Gastroesophageal sphincter (tissue), 4 donors: Measurements from ENCODE around the gene OSGIN1. TPM values are rescaled to one million over a fixed set of nuclear protein-coding genes. Genes with fewer than 3 reads are reported as not detected.

Experiments used
- ATAC-seq: fragments of 150-250 bp; one replicate; pipeline ENCODE4 v1.9.1; 2016; ENCODE audit warnings: mild to moderate bottlenecking, moderate library complexity
- H3K27ac ChIP-seq, 4 donors: fragments of 200-600 bp; sonication (generic) in 3 of 4; 1 replicate in 3 of 4; 2 replicates in 1 of 4; pipeline ENCODE4 v1.5.1; 2016 to 2019
- H3K27me3 ChIP-seq: fragments of 200-600 bp; sonication (generic); one replicate; pipeline ENCODE4 v1.5.1; 2019
- H3K36me3 ChIP-seq, 2 donors: fragments of 200-600 bp; sonication (generic); one replicate each; pipeline ENCODE4 v1.5.1; 2019; ENCODE audit warnings: control low read depth in 1 of 2
- H3K4me1 ChIP-seq, 3 donors: fragments of 200-600 bp; sonication (generic); 1 replicate in 2 of 3; 2 replicates in 1 of 3; pipeline ENCODE4 v1.5.1; 2016 to 2019; ENCODE audit warnings: control low read depth in 2 of 3
- H3K4me3 ChIP-seq, 2 donors: fragments of 200-600 bp; sonication (generic); one replicate each; pipeline ENCODE4 v1.5.1; 2019; ENCODE audit warnings: mild to moderate bottlenecking in 1 of 2, moderate library complexity in 1 of 2
- H3K9me3 ChIP-seq, 3 donors: fragments of 200-600 bp; sonication (generic); one replicate each; pipeline ENCODE4 v1.5.1; 2017 to 2019; ENCODE audit warnings: control low read depth in 2 of 3
- EP300 ChIP-seq: sonication (generic); formaldehyde crosslinking; IDR thresholded peaks from one replicate; pipeline ENCODE4 v1.6.1; 2017; ENCODE audit warnings: antibody characterized with exemption, mild to moderate bottlenecking
- POLR2A ChIP-seq, 2 donors: fragments of 450-650 bp; IDR thresholded peaks; one replicate each; pipeline ENCODE4 v1.6.1; 2017; ENCODE audit warnings: antibody characterized with exemption in 2 of 2, mild to moderate bottlenecking in 2 of 2, moderate library complexity in 1 of 2
- POLR2AphosphoS5 ChIP-seq: sonication (generic); formaldehyde crosslinking; IDR thresholded peaks from one replicate; pipeline ENCODE4 v1.6.1; 2017; ENCODE audit warnings: antibody characterized with exemption
- WGBS, 2 donors: methylation state at CpG; one replicate each; pipeline ENCODE4 v1.1.5; 2018; ENCODE audit warnings: low coverage in 1 of 2; 5-methylcytosine and 5-hydroxymethylcytosine counted together
- total RNA-seq, 4 donors: library from RNA; depleted of rRNA; stranded (reverse); fragments of >200 nt; gene quantifications; one replicate each; pipeline ENCODE4 v1.1.0, GENCODE V29; 2016
- TF ChIP-seq, protein P1 (sequence below), 4 experiments: fragments of 200-600 bp in 2 of 4; fragments of 450-650 bp in 2 of 4; sonication (generic) in 1 of 4; IDR thresholded peaks; one replicate each; pipeline ENCODE4 v1.5.1; 2017 to 2019; ENCODE audit warnings: antibody characterized with exemption in 4 of 4, mild to moderate bottlenecking in 2 of 4, moderate library complexity in 2 of 4

OSGIN1 gene
- total RNA-seq, 4 donors from 2014 or later = 7.9 to 12.5 (median 9.4) TPM

DNA sequence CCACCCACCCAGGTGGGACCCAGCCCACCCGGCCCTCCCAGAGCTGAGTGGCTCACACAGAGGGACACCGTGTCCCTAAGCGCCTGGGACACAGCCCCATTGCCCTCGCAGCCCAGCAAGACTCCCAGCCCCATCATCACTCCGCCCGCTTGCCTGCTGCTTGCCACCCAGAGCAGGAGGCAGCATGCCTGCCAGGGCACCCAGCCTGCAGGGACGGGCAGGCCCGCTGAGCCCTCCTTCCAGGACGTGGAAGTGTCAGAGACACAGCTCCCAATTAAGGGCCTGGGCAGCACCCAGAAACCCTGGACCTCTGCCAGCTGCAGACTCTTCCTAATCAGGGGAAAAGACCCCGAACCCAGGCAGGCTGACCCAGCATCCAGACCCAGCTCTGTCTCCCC lies 17.2 kb upstream of the OSGIN1 start:
- H3K4me1 ChIP-seq = no peaks in the 10 kb centered on the region
- WGBS, 2 donors = no CpG with 5 or more reads among the region's 10 CpGs
- no peaks in the 10 kb centered on the region for H3K9me3 ChIP-seq
- no peak overlapping the region for H3K4me3 ChIP-seq
- no peaks in the 10 kb centered on the region for H3K27me3 ChIP-seq
- TF ChIP-seq, protein P1, sequence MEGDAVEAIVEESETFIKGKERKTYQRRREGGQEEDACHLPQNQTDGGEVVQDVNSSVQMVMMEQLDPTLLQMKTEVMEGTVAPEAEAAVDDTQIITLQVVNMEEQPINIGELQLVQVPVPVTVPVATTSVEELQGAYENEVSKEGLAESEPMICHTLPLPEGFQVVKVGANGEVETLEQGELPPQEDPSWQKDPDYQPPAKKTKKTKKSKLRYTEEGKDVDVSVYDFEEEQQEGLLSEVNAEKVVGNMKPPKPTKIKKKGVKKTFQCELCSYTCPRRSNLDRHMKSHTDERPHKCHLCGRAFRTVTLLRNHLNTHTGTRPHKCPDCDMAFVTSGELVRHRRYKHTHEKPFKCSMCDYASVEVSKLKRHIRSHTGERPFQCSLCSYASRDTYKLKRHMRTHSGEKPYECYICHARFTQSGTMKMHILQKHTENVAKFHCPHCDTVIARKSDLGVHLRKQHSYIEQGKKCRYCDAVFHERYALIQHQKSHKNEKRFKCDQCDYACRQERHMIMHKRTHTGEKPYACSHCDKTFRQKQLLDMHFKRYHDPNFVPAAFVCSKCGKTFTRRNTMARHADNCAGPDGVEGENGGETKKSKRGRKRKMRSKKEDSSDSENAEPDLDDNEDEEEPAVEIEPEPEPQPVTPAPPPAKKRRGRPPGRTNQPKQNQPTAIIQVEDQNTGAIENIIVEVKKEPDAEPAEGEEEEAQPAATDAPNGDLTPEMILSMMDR (IDR thresholded peaks at IDR 0.05) = no peak
- no peak for TF ChIP-seq POLR2A (IDR thresholded peaks at IDR 0.05)
- no peak for TF ChIP-seq POLR2AphosphoS5
- no peak for TF ChIP-seq EP300
- peaks cover 0 to 24% of the 10 kb centered on the region in 2 donors for H3K36me3 ChIP-seq
- H3K27ac ChIP-seq = no peak overlapping the region
- no peak for ATAC-seq

DNA sequence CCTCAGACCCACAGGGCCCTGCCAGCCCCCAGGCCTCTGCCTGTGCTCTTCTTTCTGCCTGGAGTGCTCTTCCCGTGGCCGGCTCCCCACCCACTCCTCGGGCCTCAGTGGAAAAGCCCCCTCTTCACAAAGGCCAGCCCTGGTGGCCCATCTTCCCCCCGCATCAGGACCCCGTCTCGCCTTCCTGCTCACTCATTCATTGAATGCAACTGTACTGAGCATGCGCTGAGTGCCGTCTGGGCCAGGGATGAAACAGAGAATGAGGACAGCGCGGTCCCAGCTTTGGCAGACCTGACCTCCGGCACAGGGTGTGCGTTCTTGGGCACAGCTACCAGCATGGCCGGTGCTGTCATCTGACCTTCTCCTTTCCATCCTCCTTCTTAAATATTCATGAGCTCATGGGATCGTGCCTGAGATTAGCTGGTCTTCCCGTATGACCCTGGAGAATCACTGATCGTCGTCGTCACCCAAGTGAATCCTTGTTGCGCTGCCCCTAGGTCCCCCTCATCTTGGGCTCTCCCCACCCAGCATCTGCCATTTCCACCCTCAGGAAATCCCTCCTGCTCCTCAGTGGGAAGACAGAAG lies 16.4 kb upstream of the OSGIN1 start:
- no peak overlapping the region for H3K4me3 ChIP-seq
- TF ChIP-seq EP300 (no peak), POLR2AphosphoS5 (no peak), POLR2A (IDR thresholded peaks at IDR 0.05) (no peak)
- TF ChIP-seq, protein P1 (IDR thresholded peaks at IDR 0.05) = no peak
- ATAC-seq = no peak
- H3K4me1 ChIP-seq = no peaks in the 10 kb centered on the region
- peaks cover 0 to 22% of the 10 kb centered on the region in 2 donors for H3K36me3 ChIP-seq
- 75 to 87% methylated on average over 10 of the region's 19 CpGs for whole genome bisulfite sequencing, 2 donors
- H3K27me3 ChIP-seq = no peaks in the 10 kb centered on the region
- no peak overlapping the region for H3K27ac ChIP-seq
- H3K9me3 ChIP-seq = no peaks in the 10 kb centered on the region

DNA sequence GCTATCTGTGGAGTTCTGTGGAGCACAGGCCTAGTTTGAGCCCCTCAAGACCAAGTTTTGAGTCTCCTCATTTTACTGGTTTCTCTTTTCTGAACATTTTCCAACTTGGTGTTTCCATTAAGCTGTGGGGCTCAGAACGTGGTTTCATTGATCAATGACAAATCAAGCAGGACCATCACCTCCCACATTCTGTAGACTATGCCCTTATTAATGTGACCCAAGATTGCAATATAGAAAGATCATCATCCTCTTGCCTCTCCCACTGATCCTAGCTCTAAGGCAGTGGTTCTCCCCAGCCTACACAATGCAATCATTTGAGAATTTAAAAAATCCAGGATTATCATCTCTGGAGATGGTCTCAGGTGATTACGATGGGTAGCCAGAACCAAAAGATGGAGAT lies 15.8 kb upstream of the OSGIN1 start:
- WGBS, 2 donors = 78 to 86% methylated on average over 1 to 2 of the region's 2 CpGs
- H3K9me3 ChIP-seq = no peaks in the 10 kb centered on the region
- TF ChIP-seq POLR2A (IDR thresholded peaks at IDR 0.05) (no peak), EP300 (no peak), POLR2AphosphoS5 (no peak)
- TF ChIP-seq, protein P1 (IDR thresholded peaks at IDR 0.05) = no peak
- no peak for ATAC-seq
- H3K27me3 ChIP-seq = no peaks in the 10 kb centered on the region
- no peak overlapping the region for H3K4me3 ChIP-seq
- H3K4me1 ChIP-seq = no peaks in the 10 kb centered on the region
- no peak overlapping the region for H3K27ac ChIP-seq
- H3K36me3 ChIP-seq = peaks cover 0 to 21% of the 10 kb centered on the region in 2 donors

DNA sequence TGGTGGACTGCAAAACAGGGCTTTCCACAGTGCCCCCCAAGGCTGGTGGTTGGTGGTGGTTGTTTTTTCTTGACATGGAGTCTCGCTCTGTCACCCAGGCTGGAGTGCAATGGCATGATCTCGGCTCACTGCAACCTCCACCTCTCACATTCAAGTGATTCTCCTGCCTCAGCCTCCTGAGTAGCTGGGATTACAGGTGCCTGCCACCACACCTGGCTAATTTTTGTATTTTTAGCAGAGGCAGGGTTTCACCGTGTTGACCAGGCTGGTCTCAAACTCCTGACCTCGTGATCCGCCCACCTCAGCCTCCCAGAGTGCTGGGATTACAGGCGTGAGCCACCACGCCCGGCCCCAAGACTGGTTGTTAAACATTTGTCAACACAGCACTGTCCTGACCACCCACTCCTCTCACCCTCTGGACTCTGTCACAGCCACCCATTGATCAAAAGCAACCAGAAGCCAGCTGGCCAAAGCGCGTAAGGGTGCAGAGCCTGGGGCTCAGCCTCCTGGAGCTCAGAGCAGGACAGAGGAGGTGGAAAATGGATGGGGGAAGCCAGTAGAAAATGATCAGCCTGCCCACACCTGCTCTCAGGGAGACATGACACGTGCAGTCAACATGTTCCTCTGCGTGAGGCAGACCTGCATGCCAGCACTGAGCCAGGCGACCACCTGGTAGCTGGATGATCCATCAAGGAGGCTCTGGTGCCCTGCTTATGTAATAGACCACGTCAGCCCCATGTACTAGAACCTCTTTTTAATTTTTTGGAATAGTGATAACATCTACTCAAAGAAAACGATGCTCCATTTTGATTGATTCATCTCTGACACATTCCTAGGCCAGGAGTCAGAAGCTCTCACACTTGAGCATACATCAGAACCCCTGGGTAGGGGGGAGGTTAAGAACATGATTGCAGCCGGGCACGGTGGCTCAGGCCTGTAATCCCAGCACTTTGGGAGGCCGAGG lies 14.8 kb upstream of the OSGIN1 start:
- Histone ChIP-seq H3K4me3 (no peak overlapping the region), H3K27me3 (no peaks in the 10 kb centered on the region), H3K27ac (no peak overlapping the region), H3K9me3 (no peaks in the 10 kb centered on the region), H3K4me1 (no peaks in the 10 kb centered on the region), H3K36me3 (peaks cover 0 to 21% of the 10 kb centered on the region in 2 donors)
- no peak for ATAC-seq
- no peak for TF ChIP-seq EP300
- no peak for TF ChIP-seq POLR2AphosphoS5
- TF ChIP-seq POLR2A (IDR thresholded peaks at IDR 0.05) = no peak
- TF ChIP-seq, protein P1 (IDR thresholded peaks at IDR 0.05) = no peak
- 92 to 93% methylated on average over 2 to 11 of the region's 18 CpGs for WGBS, 2 donors
